Inflammatory macrophage treated with lipopolysaccharide for 4 hours (primary cell): Measurements from ENCODE around the gene RSPH1.
A peak's percentile ranks its signal among the peaks of the same experiment; 100 is the strongest.

Source experiments
- DNase-seq: peaks from one replicate; pipeline ENCODE4 v3.0.0-alpha.2; 2020

The RSPH1 gene

GRCh38 chr21:42496120-42496838 lies at the start of gene RSPH1:
Gene RSPH1 (minus strand): TSS chr21:42496224. CDS start chr21:42496186, 38 bp downstream.
- peak; percentile 99 for DNase-seq

- no peak for DNase-seq
These were observed 49.7 kb upstream of the RSPH1 start for GRCh38 chr21:42545745-42546144.

- DNase-seq, result no peak
These were observed 49.3 kb upstream of the RSPH1 start for GRCh38 chr21:42545317-42545716.

- DNase-seq, result no peak
These were observed 48.5 kb upstream of the RSPH1 start for GRCh38 chr21:42544544-42544943.

GRCh38 chr21:42543106-42543847 lies 47.3 kb upstream of the RSPH1 start:
- no peak for DNase-seq

- DNase-seq, result no peak
These were observed 46.6 kb upstream of the RSPH1 start for GRCh38 chr21:42542596-42542995.

GRCh38 chr21:42542196-42542595 lies 46.2 kb upstream of the RSPH1 start:
- DNase-seq, result no peak

- DNase-seq, result no peak
These were observed 45.6 kb upstream of the RSPH1 start for GRCh38 chr21:42541618-42542017.

GRCh38 chr21:42541174-42541573 lies 45.1 kb upstream of the RSPH1 start:
- no peak for DNase-seq

GRCh38 chr21:42540396-42540795 lies 44.4 kb upstream of the RSPH1 start:
- DNase-seq, result no peak

- no peak for DNase-seq
These were observed 43.9 kb upstream of the RSPH1 start for GRCh38 chr21:42539931-42540343.

GRCh38 chr21:42539342-42539741 lies 43.3 kb upstream of the RSPH1 start:
- no peak for DNase-seq

- DNase-seq, result no peak
These were observed 42.7 kb upstream of the RSPH1 start for GRCh38 chr21:42538479-42539275.

GRCh38 chr21:42537106-42537742 lies 41.2 kb upstream of the RSPH1 start:
- DNase-seq, result no peak

- DNase-seq, result no peak
These were observed 40.6 kb upstream of the RSPH1 start for GRCh38 chr21:42536601-42537000.

- no peak for DNase-seq
These were observed 39.7 kb upstream of the RSPH1 start for GRCh38 chr21:42535602-42536171.

GRCh38 chr21:42534421-42535378 lies 38.7 kb upstream of the RSPH1 start:
- peak; percentile 70 for DNase-seq

GRCh38 chr21:42533963-42534355 lies 37.9 kb upstream of the RSPH1 start:
- DNase-seq, result no peak

GRCh38 chr21:42533306-42533962 lies 37.4 kb upstream of the RSPH1 start:
- no peak for DNase-seq

GRCh38 chr21:42532466-42533181 lies 36.6 kb upstream of the RSPH1 start:
- DNase-seq, result peak; percentile 77
